K562 (cell line): ENCODE measurements around the gene TGFBR1. TPM values are rescaled to one million over a fixed set of nuclear protein-coding genes. Genes with fewer than 3 reads are reported as not detected.

ENCODE experiments used
- AFF4 ChIP-seq: sonication (generic); formaldehyde crosslinking; IDR thresholded peaks from 2 replicates; pipeline ENCODE4 v1.8.0; 2023; ENCODE audit warnings: mild to moderate bottlenecking, missing genetic modification reagents
- ATF6 ChIP-seq: sonication (generic); formaldehyde crosslinking; IDR thresholded peaks from 2 replicates; pipeline ENCODE4 v1.4.0; 2020; ENCODE audit warnings: mild to moderate bottlenecking, missing genetic modification reagents
- CREM ChIP-seq: IDR thresholded peaks from 2 replicates; pipeline ENCODE4 v1.6.1; 2014; ENCODE audit warnings: antibody characterized with exemption, low read depth
- DDX20 ChIP-seq: fragments of 450-650 bp; IDR thresholded peaks from 2 replicates; pipeline ENCODE4 v1.6.1; 2016; ENCODE audit warnings: missing genetic modification characterization, low read depth, mild to moderate bottlenecking, missing compliant biosample characterization, moderate library complexity
- EHMT2 ChIP-seq: fragments of 450-650 bp; IDR thresholded peaks from 2 replicates; pipeline ENCODE4 v1.6.1; 2018; ENCODE audit warnings: antibody characterized with exemption
- GABPB1 ChIP-seq: sonication (generic); formaldehyde crosslinking; IDR thresholded peaks from 2 replicates; pipeline ENCODE4 v1.8.0; 2022; ENCODE audit warnings: mild to moderate bottlenecking, missing genetic modification reagents
- GTF2F1 ChIP-seq: IDR thresholded peaks from 2 replicates; pipeline ENCODE4 v1.6.1; 2011; ENCODE audit warnings: low read depth, low read length, improper control_type of control experiment
- HDAC6 ChIP-seq: IDR thresholded peaks from 2 replicates; pipeline ENCODE4 v1.6.1; 2012; ENCODE audit warnings: low read depth, mild to moderate bottlenecking, control low read depth, inconsistent platforms, low read length, moderate library complexity
- NEUROD1 ChIP-seq: fragments of 150-350 bp; IDR thresholded peaks from 2 replicates; pipeline ENCODE4 v1.6.1; 2014; ENCODE audit warnings: borderline replicate concordance, low read length, low read depth; ENCODE audit not compliant: partially characterized antibody
- NR4A1 ChIP-seq, 2 experiments: fragments of 250-450 bp in 1 of 2; fragments of 450-650 bp in 1 of 2; sonication (Bioruptor Pico) in 1 of 2; IDR thresholded peaks; 2 replicates each; pipeline versions ENCODE4 v1.4.0 to v1.6.1; 2016 to 2020; ENCODE audit warnings: mild to moderate bottlenecking in 2 of 2, missing compliant biosample characterization in 1 of 2, missing genetic modification characterization in 1 of 2, moderate library complexity in 1 of 2
- RAD21 ChIP-seq, 2 experiments: fragments of 250-450 bp in 1 of 2; fragments of 450-650 bp in 1 of 2; sonication (Bioruptor Pico) in 1 of 2; formaldehyde crosslinking in 1 of 2; IDR thresholded peaks in 1 of 2; conservative IDR thresholded peaks in 1 of 2; 2 replicates each; pipeline versions ENCODE4 v1.4.0 to v1.8.0; 2020 to 2022; ENCODE audit warnings: mild to moderate bottlenecking in 2 of 2, moderate library complexity in 1 of 2
- RBM14 ChIP-seq: fragments of 200-400 bp; formaldehyde crosslinking; IDR thresholded peaks from 2 replicates; pipeline ENCODE4 v1.6.1; 2018; ENCODE audit warnings: low read depth, mild to moderate bottlenecking, low read length, moderate library complexity, borderline replicate concordance; ENCODE audit not compliant: insufficient read depth
- TAL1 ChIP-seq: fragments of 450-650 bp; IDR thresholded peaks from 2 replicates; pipeline ENCODE4 v1.6.1; 2016; ENCODE audit warnings: mild to moderate bottlenecking
- THRAP3 ChIP-seq: fragments of 450-650 bp; IDR thresholded peaks from 2 replicates; pipeline ENCODE4 v1.6.1; 2016; ENCODE audit warnings: mild to moderate bottlenecking, inconsistent platforms, borderline replicate concordance
- XRCC5 ChIP-seq: fragments of 200-400 bp; formaldehyde crosslinking; IDR thresholded peaks from 2 replicates; pipeline ENCODE4 v1.6.1; 2017; ENCODE audit warnings: low read depth, mild to moderate bottlenecking, low read length
- ZKSCAN3 ChIP-seq: fragments of 250-450 bp; sonication (Bioruptor Pico); IDR thresholded peaks from 2 replicates; pipeline ENCODE4 v1.4.0; 2020
- ZNF197 ChIP-seq: fragments of 200-800 bp; sonication (Bioruptor generic); IDR thresholded peaks from 2 replicates; pipeline ENCODE4 v1.6.1; 2016; ENCODE audit warnings: low read depth, missing genetic modification characterization, missing compliant biosample characterization
- ZNF644 ChIP-seq: fragments of 200-800 bp; sonication (Bioruptor generic); IDR thresholded peaks from 2 replicates; pipeline ENCODE4 v1.6.1; 2016; ENCODE audit warnings: low read depth, missing genetic modification characterization, missing compliant biosample characterization
- ZNF699 ChIP-seq: fragments of 250-450 bp; sonication (Bioruptor Pico); IDR thresholded peaks from 2 replicates; pipeline ENCODE4 v1.8.0; 2021; ENCODE audit warnings: mild to moderate bottlenecking, moderate library complexity; ENCODE audit not compliant: insufficient replicate concordance
- polyA plus RNA-seq, 8 experiments: library from polyadenylated mRNA; depleted of rRNA in 4 of 8; stranded (reverse) in 5 of 8; unstranded in 3 of 8; fragments of >200 nt; fragmentation: Nextera tagmentation in 2 of 8; fragmentation: Illumina TruSeq in 1 of 8; extraction: Ambion mirVana in 2 of 8; extraction: Trizol in 1 of 8; gene quantifications; 2 replicates each; pipeline versions ENCODE4 v1.2.1 to v1.2.3, GENCODE V29; 2011 to 2014; ENCODE audit warnings: inconsistent platforms in 1 of 8, missing spikeins in 1 of 8
- total RNA-seq, 7 experiments: library from RNA; depleted of rRNA in 6 of 7; stranded (reverse); fragments of >200 nt in 6 of 7; fragmentation: Illumina TruSeq in 2 of 7; extraction: Trizol in 2 of 7; gene quantifications; 2 replicates each; pipeline versions ENCODE4 v1.2.1 to v1.2.3, GENCODE V29; 2011 to 2021; ENCODE audit warnings: low replicate concordance in 1 of 7

The TGFBR1 gene
- total and polyA plus RNA-seq, 9 of the 15 experiments (the other 6 are each of a cell fraction or from before 2014, with no cell fraction given): 15.5 to 62.4 (median 42.7) TPM

- TF ChIP-seq GABPB1 (CRISPR knock-in tag) (0 out of 2 replicates have a peak, but pooled peaks have one; percentile 17), RBM14 (no peak), HDAC6 (no peak), NEUROD1 (peak; percentile 12), ZKSCAN3 (CRISPR knock-in tag) (no peak), EHMT2 (no peak; the same call in 1 of the 2 replicates), ZNF197 (CRISPR knock-in tag) (peak; percentile 41; the same call in 1 of the 2 replicates), ATF6 (CRISPR knock-in tag) (no peak), TAL1 (peak; percentile 76), ZNF644 (tag) (no peak), CREM (peak; percentile 65), NR4A1 (CRISPR knock-in tag; IDR thresholded peaks at IDR 0.05) (no peak), NR4A1 (tag; IDR thresholded peaks at IDR 0.05) (no peak), GTF2F1 (no peak), RAD21 (CRISPR knock-in tag; conservative IDR thresholded peaks at IDR 0.05 in 1 of 2, IDR thresholded peaks at IDR 0.05 in 1 of 2) (peak in 1 of 2 experiments; percentile 32; a peak in 2 of 4 replicates), DDX20 (tag) (no peak), ZNF699 (CRISPR knock-in tag) (no peak), THRAP3 (no peak), AFF4 (CRISPR knock-in tag) (no peak), XRCC5 (no peak)
Measured at GRCh38 chr9:99057665-99058625, 47.0 kb upstream of the TGFBR1 start (continued).
